Testis (tissue), 2 donors: ENCODE measurements around the gene CZIB.

ENCODE experiments used
- CTCF ChIP-seq, 3 experiments: fragments of 450-650 bp in 2 of 3; fragments of 200-600 bp in 1 of 3; sonication (generic) in 1 of 3; IDR thresholded peaks; one replicate each; pipeline ENCODE4 v1.5.1; 2016 to 2019; ENCODE audit warnings: antibody characterized with exemption in 3 of 3, mild to moderate bottlenecking in 2 of 3, moderate library complexity in 1 of 3
- POLR2A ChIP-seq: fragments of 450-650 bp; IDR thresholded peaks from one replicate; pipeline ENCODE4 v1.6.1; 2017; ENCODE audit warnings: antibody characterized with exemption, mild to moderate bottlenecking, moderate library complexity

- TF ChIP-seq CTCF (IDR thresholded peaks at IDR 0.05) = no peak
- no peak for TF ChIP-seq POLR2A
Measured at GRCh38 chr1:53165408-53165961, 54.9 kb downstream of the CZIB start.
